Hepatocyte (in vitro differentiated cells): ENCODE data around the gene PRSS48.

Source experiments
- CTCF ChIP-seq: fragments of 200-600 bp; sonication (generic); IDR thresholded peaks from 2 replicates; pipeline ENCODE4 v1.5.1; 2016; ENCODE audit warnings: antibody characterized with exemption, mild to moderate bottlenecking; ENCODE audit not compliant: poor library complexity
- EZH2 ChIP-seq: fragments of 200-600 bp; sonication (generic); IDR thresholded peaks from 2 replicates; pipeline ENCODE4 v1.6.1; 2016; ENCODE audit warnings: antibody characterized with exemption, mild to moderate bottlenecking, borderline replicate concordance

DNA sequence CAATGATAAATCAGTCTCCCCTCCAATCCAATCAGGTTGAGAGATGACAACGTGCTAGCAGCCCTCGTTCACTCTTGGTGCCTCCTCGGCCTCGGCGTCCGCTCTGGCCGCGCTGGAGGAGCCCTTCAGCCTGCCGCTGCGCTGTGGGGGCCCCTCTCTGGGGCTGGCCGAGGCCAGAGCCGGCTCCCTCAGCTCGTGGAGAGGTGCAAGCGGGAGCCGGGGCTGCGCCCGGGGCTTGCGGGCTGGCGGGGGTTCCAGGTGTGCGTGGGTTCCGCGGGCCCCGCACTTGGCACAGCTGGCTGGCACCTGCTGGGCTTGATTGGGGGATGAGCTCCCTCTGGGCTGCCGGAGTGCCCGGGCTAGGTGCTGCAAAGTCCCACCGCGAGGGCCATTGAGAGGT is 40.9 kb upstream of the PRSS48 start:
- TF ChIP-seq CTCF (no peak), EZH2 (no peak)
